GM12878 (cell line): ENCODE measurements around the gene ME3. TPM values are rescaled to one million over a fixed set of nuclear protein-coding genes. Genes with fewer than 3 reads are reported as not detected.

ENCODE experiments used
- ATAC-seq: fragments of 200-7000 bp; cut with Tn5 transposase; 3 replicates; pipeline ENCODE4 v1.9.1; 2020; ENCODE audit warnings: mild to moderate bottlenecking, moderate library complexity
- BruUV-seq: library from RNA; stranded (reverse); fragments of 400-500 nt; replicated peaks from 2 replicates; lab custom pipeline; 2021; lab: Mats Ljungman, UMichigan
- CTCF ChIA-PET: fragments of 300-600 bp; sonication (Branson Sonifier 250); formaldehyde crosslinking; extraction: SDS; loops from one replicate; lab custom pipeline; 2021; ENCODE audit warnings: inconsistent platforms; lab: Yijun Ruan, JAX
- POLR2A ChIA-PET: fragments of 350-600 bp; formaldehyde crosslinking; extraction: SDS; loops from one replicate; lab custom pipeline; 2021; ENCODE audit warnings: inconsistent platforms; lab: Charles Lee
- RAD21 ChIA-PET: fragments of 300-600 bp; sonication (Branson Sonifier 250); formaldehyde crosslinking; loops from one replicate; lab custom pipeline; 2023; ENCODE audit warnings: antibody characterized with exemption; ENCODE audit not compliant: unreplicated experiment; lab: Charles Lee
- SMC1A ChIA-PET: fragments of 300-600 bp; sonication (Branson Sonifier 250); formaldehyde crosslinking; loops from one replicate; lab custom pipeline; 2023; ENCODE audit not compliant: unreplicated experiment, uncharacterized antibody; lab: Charles Lee
- DNase-seq: peaks from one replicate; pipeline ENCODE4 v3.0.0-alpha.2; 2011; ENCODE audit warnings: low read depth, low spot score
- FAIRE-seq: peaks from 3 replicates; lab custom pipeline; 2011; peaks lifted over from hg19 to GRCh38; lab: Jason Lieb, UNC
- H2AFZ ChIP-seq: 2 replicates; pipeline ENCODE4 v1.6.0; 2011; ENCODE audit warnings: low read depth, low read length, control low read depth; ENCODE audit not compliant: control insufficient read depth
- H3K27ac ChIP-seq: 2 replicates; pipeline ENCODE4 v1.5.1; 2011; ENCODE audit warnings: control low read depth; ENCODE audit not compliant: control insufficient read depth, insufficient read depth
- H3K27me3 ChIP-seq, 2 experiments: replicated peaks in 1 of 2; 2 replicates each; pipeline versions ENCODE4 v1.6.0 to v1.6.1; 2011; ENCODE audit warnings: low read length in 1 of 2; ENCODE audit not compliant: control insufficient read depth in 2 of 2, insufficient read depth in 2 of 2
- H3K36me3 ChIP-seq, 2 experiments: 2 replicates each; pipeline ENCODE4 v1.5.1; 2011; ENCODE audit warnings: low read length in 1 of 2; ENCODE audit not compliant: control insufficient read depth in 2 of 2, insufficient read depth in 2 of 2
- H3K4me1 ChIP-seq: 2 replicates; pipeline ENCODE4 v1.6.1; 2011; ENCODE audit warnings: mild to moderate bottlenecking, low read length, moderate library complexity, mixed read lengths; ENCODE audit not compliant: control insufficient read depth, insufficient read depth
- H3K4me2 ChIP-seq: 2 replicates; pipeline ENCODE4 v1.6.0; 2011; ENCODE audit warnings: control low read depth; ENCODE audit not compliant: control insufficient read depth, insufficient read depth
- H3K4me3 ChIP-seq: fragments of 200-600 bp; sonication (generic); 2 replicates; pipeline ENCODE4 v1.5.1; 2016
- H3K79me2 ChIP-seq: 2 replicates; pipeline ENCODE4 v1.6.0; 2011; ENCODE audit warnings: low read length; ENCODE audit not compliant: control insufficient read depth, insufficient read depth
- H3K9ac ChIP-seq: 2 replicates; pipeline ENCODE4 v1.8.0; 2011; ENCODE audit warnings: low read length, control low read depth, mixed read lengths; ENCODE audit not compliant: control insufficient read depth, insufficient read depth
- H3K9me3 ChIP-seq: replicated peaks from 3 replicates; pipeline ENCODE4 v1.5.1; 2011; ENCODE audit warnings: mild to moderate bottlenecking, low read length; ENCODE audit not compliant: control insufficient read depth, insufficient read depth
- H4K20me1 ChIP-seq: 2 replicates; pipeline ENCODE4 v1.6.0; 2011; ENCODE audit not compliant: control insufficient read depth, insufficient read depth
- CEBPZ ChIP-seq: fragments of 150-350 bp; IDR thresholded peaks from 2 replicates; pipeline ENCODE4 v1.6.1; 2016; ENCODE audit warnings: low read depth, low read length
- HDAC2 ChIP-seq: fragments of 200-600 bp; sonication (generic); IDR thresholded peaks from 2 replicates; pipeline ENCODE4 v1.6.1; 2017
- IRF3 ChIP-seq: fragments of 450-650 bp; IDR thresholded peaks from 2 replicates; pipeline ENCODE4 v1.6.1; 2014; ENCODE audit warnings: mild to moderate bottlenecking
- MEF2A ChIP-seq: IDR thresholded peaks from 2 replicates; pipeline ENCODE4 v1.6.1; 2011; ENCODE audit warnings: low read depth, mild to moderate bottlenecking, low read length, moderate library complexity; ENCODE audit not compliant: insufficient read depth
- MEF2B ChIP-seq: fragments of 450-650 bp; IDR thresholded peaks from 2 replicates; pipeline ENCODE4 v1.6.1; 2018; ENCODE audit warnings: mild to moderate bottlenecking, moderate library complexity; ENCODE audit not compliant: partially characterized antibody, poor library complexity, severe bottlenecking
- NFIC ChIP-seq: IDR thresholded peaks from 2 replicates; pipeline ENCODE4 v1.6.1; 2012; ENCODE audit warnings: low read depth, mild to moderate bottlenecking, inconsistent platforms, low read length, moderate library complexity
- NR2F1 ChIP-seq: fragments of 450-650 bp; conservative IDR thresholded peaks from 2 replicates; pipeline ENCODE4 v1.6.1; 2017; ENCODE audit warnings: mild to moderate bottlenecking
- PAX8 ChIP-seq: fragments of 450-650 bp; IDR thresholded peaks from 2 replicates; pipeline ENCODE4 v1.6.1; 2017; ENCODE audit warnings: mild to moderate bottlenecking, moderate library complexity
- RCOR1 ChIP-seq: conservative IDR thresholded peaks from 2 replicates; pipeline ENCODE4 v1.6.1; 2012; ENCODE audit warnings: low read depth, low read length, improper control_type of control experiment
- SMAD1 ChIP-seq: fragments of 450-650 bp; IDR thresholded peaks from 2 replicates; pipeline ENCODE4 v1.6.1; 2018; ENCODE audit warnings: mild to moderate bottlenecking, low read depth; ENCODE audit not compliant: partially characterized antibody
- SMAD5 ChIP-seq: IDR thresholded peaks from 2 replicates; pipeline ENCODE4 v1.6.1; 2016; ENCODE audit warnings: antibody characterized with exemption, low read depth
- SUZ12 ChIP-seq: fragments of 200-600 bp; sonication (generic); IDR thresholded peaks from one replicate; pipeline ENCODE4 v1.6.1; 2018; ENCODE audit warnings: antibody characterized with exemption, mild to moderate bottlenecking; ENCODE audit not compliant: unreplicated experiment
- ZBTB4 ChIP-seq: fragments of 450-650 bp; formaldehyde crosslinking; IDR thresholded peaks from 2 replicates; pipeline ENCODE4 v1.4.0; 2022; ENCODE audit warnings: mild to moderate bottlenecking, moderate library complexity
- WGBS: methylation state at CpG from one replicate; pipeline ENCODE4 v1.1.6; 2016; ENCODE audit warnings: low lambda C conversion rate; ENCODE audit not compliant: insufficient replicate concordance, insufficient coverage; ENCODE audit errors: missing lambda C conversion rate; 5-methylcytosine and 5-hydroxymethylcytosine counted together
- in situ Hi-C: fragments of 300-500 bp; cut with MboI; formaldehyde crosslinking; loops from 9 replicates; pipeline ENCODE4 v1.14.3; 2018; ENCODE audit warnings: mixed read lengths
- intact Hi-C: fragments of 100-400 bp; cut with micrococcal nuclease; formaldehyde crosslinking; loops from one replicate; pipeline ENCODE4 v1.14.2; 2022; ENCODE audit not compliant: unreplicated experiment
- polyA plus RNA-seq, 11 experiments: library from polyadenylated mRNA; depleted of rRNA in 4 of 11; unstranded in 6 of 11; stranded (reverse) in 5 of 11; fragments of >200 nt; fragmentation: Nextera tagmentation in 4 of 11; fragmentation: Illumina TruSeq in 1 of 11; extraction: Ambion mirVana in 4 of 11; extraction: Trizol in 1 of 11; gene quantifications; 1 replicate in 1 of 11; 2 replicates in 10 of 11; pipeline versions ENCODE4 v1.2.1 to v1.2.3, GENCODE V29; 2011 to 2016; ENCODE audit warnings: inconsistent platforms in 2 of 11, missing spikeins in 2 of 11, low read depth in 1 of 11
- total RNA-seq, 4 experiments: library from RNA; depleted of rRNA in 3 of 4; stranded (reverse); fragments of >200 nt in 3 of 4; fragmentation: Illumina TruSeq in 1 of 4; extraction: Trizol in 1 of 4; gene quantifications; 2 replicates each; pipeline versions ENCODE4 v1.2.1 to v1.2.3, GENCODE V29; 2013 to 2021

ME3 gene
- total and polyA plus RNA-seq, 10 of the 15 experiments (the other 5 are each of a cell fraction or from before 2014, with no cell fraction given), result 0.06 to 0.40 (median 0.19) TPM; not detected in 2

GRCh38 chr11:86483610-86483939 lies 188.8 kb downstream of the ME3 start (continued):
- TF ChIP-seq ZBTB4 (CRISPR knock-in tag), result no peak
- no peak for TF ChIP-seq SMAD5

GRCh38 chr11:86482692-86483091 lies 189.7 kb downstream of the ME3 start:
- FAIRE-seq, result no peak

More at GRCh38 chr11:86482692-86483091, 189.7 kb downstream of the ME3 start:
- intact Hi-C loops, result no loop called here
- no peaks in the 10 kb centered on the region for H4K20me1 ChIP-seq
- TF ChIP-seq SMAD1 (no peak), HDAC2 (no peak), NR2F1 (no peak), NFIC (no peak), MEF2B (no peak), IRF3 (no peak), RCOR1 (no peak), PAX8 (no peak), SUZ12 (no peak), MEF2A (no peak), CEBPZ (no peak)
- SMC1A ChIA-PET, result interaction anchor here (1.3 to 1.5 kb wide), 2 partner anchors 16 to 26 kb away, joined by 5 read pairs; no protein-coding TSS in a partner anchor
- H3K27me3 ChIP-seq, result peaks cover 0 to 2% of the 10 kb centered on the region in 2 experiments; a peak in 1 of 4 replicates
- H3K27ac ChIP-seq, result no peak overlapping the region
- WGBS, result 34% methylated on average over 2 of the region's 2 CpGs
- no peaks in the 10 kb centered on the region for H3K4me1 ChIP-seq
- no peak overlapping the region for H3K9ac ChIP-seq
- no TSS peak for BruUV-seq
- CTCF ChIA-PET, result interaction anchor here (0.9 to 6.5 kb wide), 3 partner anchors 14 to 126 kb away, joined by 3 to 49 read pairs (median 3); no protein-coding TSS in a partner anchor
- no peak overlapping the region for H2AFZ ChIP-seq
- no peaks in the 10 kb centered on the region for H3K9me3 ChIP-seq
- H3K79me2 ChIP-seq, result no peaks in the 10 kb centered on the region
- POLR2A ChIA-PET, result no interaction called here
- no peaks in the 10 kb centered on the region for H3K36me3 ChIP-seq
- H3K4me2 ChIP-seq, result no peak overlapping the region
- RAD21 ChIA-PET, result interaction anchor here (1.0 kb wide), 2 partner anchors 17 to 25 kb away, joined by 3 read pairs; no protein-coding TSS in a partner anchor
- DNase-seq (no peak), ATAC-seq (no peak)
- H3K4me3 ChIP-seq, result no peak overlapping the region
- in situ Hi-C loops, result no loop called here
